GM10248 (cell line): Measurements from ENCODE around the gene VPS4A.

Experiments
- CTCF ChIA-PET: fragments of 300-600 bp; sonication (Branson Sonifier 250); formaldehyde crosslinking; extraction: SDS; loops from one replicate; lab custom pipeline; 2021; ENCODE audit warnings: antibody characterized with exemption; lab: Yijun Ruan, JAX
- POLR2A ChIA-PET: fragments of 350-650 bp; sonication (Branson Sonifier 250); formaldehyde crosslinking; extraction: SDS; loops from one replicate; lab custom pipeline; 2020; ENCODE audit warnings: antibody characterized with exemption; lab: Yijun Ruan, JAX
- DNase-seq: peaks from one replicate; pipeline ENCODE4 v3.0.0; 2012; ENCODE audit errors: extremely low spot score
- TF ChIP-seq, protein P1 (sequence below): IDR thresholded peaks from 2 replicates; pipeline ENCODE4 v1.5.1; 2012; ENCODE audit warnings: mild to moderate bottlenecking, low read depth; ENCODE audit errors: extremely low read depth, missing control alignments, control extremely low read depth

VPS4A gene

GRCh38 chr16:69310653-69311532 is at the start of gene VPS4A:
Gene VPS4A (plus strand): TSS chr16:69311350. CDS start chr16:69311512, 162 bp downstream.
- peak; percentile 99 for DNase-seq
- POLR2A ChIA-PET: no interaction called here

DNA sequence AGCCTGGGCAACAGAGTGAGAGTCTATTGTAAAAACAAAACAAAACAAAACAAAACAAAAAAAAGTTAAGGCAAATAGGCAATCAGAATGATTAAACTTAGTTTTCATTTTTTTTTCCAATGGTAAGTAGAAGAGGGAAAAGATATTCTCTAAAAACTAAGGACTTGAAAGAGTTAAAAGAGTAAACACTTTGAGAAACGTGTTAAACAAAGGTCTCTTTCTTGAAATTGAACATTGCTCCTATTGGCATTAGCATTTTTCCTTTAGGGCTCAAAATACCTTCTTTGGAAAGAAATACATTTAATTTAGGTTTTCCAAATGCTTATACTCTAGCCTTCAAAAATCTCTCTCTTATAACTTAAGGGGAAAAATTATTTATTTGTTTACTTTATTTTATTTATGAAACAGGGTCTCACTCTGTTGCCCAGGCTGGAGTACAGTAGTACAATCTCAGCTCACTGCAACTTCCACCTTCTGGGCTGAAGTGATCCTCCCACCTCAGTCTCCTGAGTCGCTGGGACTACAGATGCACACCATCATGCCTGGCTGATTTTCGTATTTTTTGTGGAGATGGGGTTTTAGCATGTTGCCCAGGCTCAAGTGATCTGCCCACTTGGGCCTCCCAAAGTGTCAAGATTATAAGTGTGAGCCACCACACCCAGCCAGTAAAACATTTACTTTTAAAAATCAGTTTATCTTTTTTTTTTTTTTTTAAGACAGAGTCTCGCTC is 44.7 kb upstream of the VPS4A start:
- no peak for DNase-seq
- ChIA-PET CTCF (interaction anchor here (2.1 kb wide), 1 partner anchor 116 kb away, joined by 5 read pairs; no protein-coding TSS in a partner anchor), POLR2A (no interaction called here)
- TF ChIP-seq, protein P1, sequence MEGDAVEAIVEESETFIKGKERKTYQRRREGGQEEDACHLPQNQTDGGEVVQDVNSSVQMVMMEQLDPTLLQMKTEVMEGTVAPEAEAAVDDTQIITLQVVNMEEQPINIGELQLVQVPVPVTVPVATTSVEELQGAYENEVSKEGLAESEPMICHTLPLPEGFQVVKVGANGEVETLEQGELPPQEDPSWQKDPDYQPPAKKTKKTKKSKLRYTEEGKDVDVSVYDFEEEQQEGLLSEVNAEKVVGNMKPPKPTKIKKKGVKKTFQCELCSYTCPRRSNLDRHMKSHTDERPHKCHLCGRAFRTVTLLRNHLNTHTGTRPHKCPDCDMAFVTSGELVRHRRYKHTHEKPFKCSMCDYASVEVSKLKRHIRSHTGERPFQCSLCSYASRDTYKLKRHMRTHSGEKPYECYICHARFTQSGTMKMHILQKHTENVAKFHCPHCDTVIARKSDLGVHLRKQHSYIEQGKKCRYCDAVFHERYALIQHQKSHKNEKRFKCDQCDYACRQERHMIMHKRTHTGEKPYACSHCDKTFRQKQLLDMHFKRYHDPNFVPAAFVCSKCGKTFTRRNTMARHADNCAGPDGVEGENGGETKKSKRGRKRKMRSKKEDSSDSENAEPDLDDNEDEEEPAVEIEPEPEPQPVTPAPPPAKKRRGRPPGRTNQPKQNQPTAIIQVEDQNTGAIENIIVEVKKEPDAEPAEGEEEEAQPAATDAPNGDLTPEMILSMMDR: no peak

More at GRCh38 chr16:69310653-69311532, at the start of gene VPS4A:
- TF ChIP-seq, protein P1: peak; percentile 99
- CTCF ChIA-PET: interaction anchor here (0.6 to 1.2 kb wide), 6 partner anchors 10 to 178 kb away, joined by 3 to 4 read pairs (median 3); partner anchors contain the start of gene COG8

GRCh38 chr16:69267633-69268032 is 43.5 kb upstream of the VPS4A start:
- no peak for DNase-seq
- CTCF ChIA-PET: interaction anchor here (1.3 to 2.1 kb wide), 2 partner anchors 29 to 117 kb away, joined by 3 to 5 read pairs; no protein-coding TSS in a partner anchor
- POLR2A ChIA-PET: no interaction called here
- TF ChIP-seq, protein P1: no peak

DNA sequence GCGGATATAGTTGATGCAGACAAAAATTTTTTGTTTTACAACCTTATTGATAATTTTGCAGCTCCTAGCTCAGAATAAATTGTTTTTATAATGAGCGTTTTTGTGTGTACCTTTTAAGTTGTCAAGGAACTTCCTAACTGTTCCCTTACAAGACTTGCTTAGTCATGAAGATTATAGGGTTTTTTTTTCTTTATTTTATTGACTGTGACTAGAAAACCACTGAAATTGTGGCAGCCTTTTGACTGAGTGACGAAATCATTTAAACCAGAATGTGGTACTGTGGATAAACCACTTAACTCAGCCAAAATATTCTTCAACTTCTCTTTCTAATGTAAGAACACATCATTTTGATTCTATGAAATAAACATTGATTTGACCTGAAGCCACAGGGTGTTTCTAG is 40.8 kb upstream of the VPS4A start:
- CTCF ChIA-PET: interaction anchor here (1.5 kb wide), 1 partner anchor 8 kb away, joined by 4 read pairs; no protein-coding TSS in a partner anchor
- POLR2A ChIA-PET: interaction anchor here (0.6 kb wide), 1 partner anchor 110 kb away, joined by 3 read pairs; no protein-coding TSS in a partner anchor
- TF ChIP-seq, protein P1: no peak
- DNase-seq: no peak

- CTCF ChIA-PET: interaction anchor here (1.4 to 1.7 kb wide), 3 partner anchors 9 to 750 kb away, joined by 3 to 9 read pairs (median 4); no protein-coding TSS in a partner anchor
- no peak for DNase-seq
- POLR2A ChIA-PET: interaction anchor here (0.6 kb wide), 1 partner anchor 109 kb away, joined by 3 read pairs; no protein-coding TSS in a partner anchor
Observed at GRCh38 chr16:69270831-69271230, 40.3 kb upstream of the VPS4A start.

More at GRCh38 chr16:69270831-69271230, 40.3 kb upstream of the VPS4A start:
- TF ChIP-seq, protein P1: no peak
